Immature natural killer cell (primary cell): ENCODE data around the gene KAT8. TPM values are rescaled to one million over a fixed set of nuclear protein-coding genes. Genes with fewer than 3 reads are reported as not detected.

Experiments used
- DNase-seq, 3 donors: peaks; one replicate each; pipeline ENCODE4 v3.0.0; 2022; ENCODE audit warnings: mixed read lengths in 1 of 3
- H3K27ac Mint-ChIP-seq, 6 donors: one replicate each; pipeline ENCODE4 v1.8.0; 2020; ENCODE audit warnings: mixed read lengths in 6 of 6, mild to moderate bottlenecking in 5 of 6, inconsistent platforms in 4 of 6, moderate library complexity in 3 of 6
- H3K27me3 Mint-ChIP-seq, 3 donors: one replicate each; pipeline ENCODE4 v1.8.0; 2020 to 2021; ENCODE audit warnings: low read depth in 3 of 3, mild to moderate bottlenecking in 3 of 3, mixed read lengths in 3 of 3, moderate library complexity in 3 of 3, inconsistent platforms in 1 of 3
- H3K36me3 Mint-ChIP-seq, 3 donors: one replicate each; pipeline ENCODE4 v1.8.0; 2020; ENCODE audit warnings: mixed read lengths in 3 of 3, inconsistent platforms in 2 of 3, mild to moderate bottlenecking in 2 of 3
- H3K4me1 Mint-ChIP-seq, 2 donors: one replicate each; pipeline ENCODE4 v1.8.0; 2020; ENCODE audit warnings: inconsistent platforms in 2 of 2, mild to moderate bottlenecking in 2 of 2, mixed read lengths in 2 of 2, moderate library complexity in 1 of 2
- H3K4me3 Mint-ChIP-seq, 5 donors: one replicate each; pipeline ENCODE4 v1.8.0; 2020; ENCODE audit warnings: mild to moderate bottlenecking in 5 of 5, mixed read lengths in 5 of 5, inconsistent platforms in 3 of 5, moderate library complexity in 3 of 5
- H3K9me3 Mint-ChIP-seq, 6 donors: one replicate each; pipeline ENCODE4 v1.8.0; 2020; ENCODE audit warnings: mild to moderate bottlenecking in 6 of 6, mixed read lengths in 6 of 6, inconsistent platforms in 4 of 6, moderate library complexity in 3 of 6
- polyA plus RNA-seq, 3 donors: library from polyadenylated mRNA; unstranded; fragments of 300-500 nt; fragmentation: Illumina TruSeq; gene quantifications; one replicate each; pipeline ENCODE4 v1.2.3, GENCODE V29; 2021

The KAT8 gene
- polyA plus RNA-seq, 3 donors from 2014 or later, result 29.4 to 53.9 (median 32.6) TPM

DNA sequence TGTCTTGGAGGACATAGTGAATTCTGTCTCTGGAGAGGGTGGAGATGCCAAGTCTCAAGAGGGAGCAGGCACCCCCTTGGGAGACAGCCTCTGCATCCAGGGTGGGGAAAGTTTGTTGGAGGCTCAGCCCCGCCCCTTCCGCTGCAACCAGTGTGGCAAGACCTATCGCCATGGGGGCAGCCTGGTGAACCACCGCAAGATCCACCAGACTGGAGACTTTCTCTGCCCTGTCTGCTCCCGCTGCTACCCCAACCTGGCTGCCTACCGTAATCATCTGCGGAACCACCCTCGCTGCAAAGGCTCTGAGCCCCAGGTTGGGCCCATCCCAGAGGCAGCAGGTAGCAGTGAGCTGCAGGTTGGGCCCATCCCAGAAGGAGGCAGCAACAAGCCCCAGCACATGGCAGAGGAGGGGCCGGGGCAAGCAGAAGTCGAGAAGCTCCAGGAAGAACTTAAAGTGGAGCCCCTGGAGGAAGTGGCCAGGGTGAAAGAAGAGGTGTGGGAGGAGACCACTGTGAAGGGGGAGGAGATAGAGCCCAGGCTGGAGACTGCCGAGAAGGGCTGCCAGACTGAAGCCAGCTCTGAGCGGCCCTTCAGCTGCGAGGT, 38.0 kb upstream of the KAT8 start:
- H3K27me3 Mint-ChIP-seq, result peaks cover 3 to 5% (median 3%) of the 10 kb centered on the region in 3 donors
- peaks cover 0 to 10% (median 4%) of the 10 kb centered on the region in 3 donors for H3K36me3 Mint-ChIP-seq
- no peaks in the 10 kb centered on the region for H3K9me3 Mint-ChIP-seq
- peak overlapping the region in 3 of 6 donors; percentile 34 to 73 (median 49) for H3K27ac Mint-ChIP-seq
- DNase-seq, result peak in 2 of 3 donors; percentile 21 to 33
- H3K4me3 Mint-ChIP-seq, result peak overlapping the region in 2 of 5 donors; percentile 33 to 51
- H3K4me1 Mint-ChIP-seq, result peaks cover 36 to 41% of the 10 kb centered on the region in 2 donors

DNA sequence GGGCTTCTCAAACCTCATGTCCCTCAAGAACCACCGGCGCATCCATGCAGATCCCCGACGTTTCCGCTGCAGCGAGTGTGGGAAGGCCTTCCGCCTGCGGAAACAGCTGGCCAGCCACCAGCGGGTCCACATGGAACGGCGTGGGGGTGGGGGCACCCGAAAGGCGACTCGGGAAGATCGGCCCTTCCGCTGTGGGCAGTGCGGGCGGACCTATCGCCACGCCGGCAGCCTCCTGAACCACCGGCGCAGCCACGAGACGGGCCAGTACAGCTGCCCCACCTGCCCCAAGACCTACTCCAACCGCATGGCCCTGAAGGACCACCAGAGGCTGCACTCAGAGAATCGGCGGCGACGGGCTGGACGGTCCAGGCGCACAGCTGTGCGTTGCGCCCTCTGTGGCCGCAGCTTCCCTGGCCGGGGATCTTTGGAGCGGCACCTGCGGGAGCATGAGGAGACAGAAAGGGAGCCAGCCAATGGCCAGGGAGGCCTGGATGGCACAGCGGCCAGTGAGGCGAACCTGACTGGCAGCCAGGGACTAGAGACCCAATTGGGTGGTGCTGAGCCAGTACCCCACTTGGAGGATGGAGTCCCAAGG, 37.3 kb upstream of the KAT8 start:
- Mint-ChIP-seq H3K36me3 (peaks cover 0 to 7% (median 4%) of the 10 kb centered on the region in 3 donors), H3K9me3 (no peaks in the 10 kb centered on the region), H3K4me1 (peaks cover 29 to 34% of the 10 kb centered on the region in 2 donors), H3K27ac (no peak overlapping the region), H3K27me3 (peaks cover 0 to 3% (median 2%) of the 10 kb centered on the region in 3 donors), H3K4me3 (no peak overlapping the region)
- DNase-seq, result no peak

GRCh38 chr16:31080756-31081419, 36.6 kb upstream of the KAT8 start:
- no peak for DNase-seq
- Mint-ChIP-seq H3K27me3 (peaks cover 0 to 3% (median 2%) of the 10 kb centered on the region in 3 donors), H3K4me1 (peaks cover 23 to 28% of the 10 kb centered on the region in 2 donors), H3K27ac (peak overlapping the region in 3 of 6 donors; percentile 45 to 68 (median 53)), H3K36me3 (peaks cover 0 to 11% (median 8%) of the 10 kb centered on the region in 3 donors), H3K4me3 (no peak overlapping the region), H3K9me3 (no peaks in the 10 kb centered on the region)

DNA sequence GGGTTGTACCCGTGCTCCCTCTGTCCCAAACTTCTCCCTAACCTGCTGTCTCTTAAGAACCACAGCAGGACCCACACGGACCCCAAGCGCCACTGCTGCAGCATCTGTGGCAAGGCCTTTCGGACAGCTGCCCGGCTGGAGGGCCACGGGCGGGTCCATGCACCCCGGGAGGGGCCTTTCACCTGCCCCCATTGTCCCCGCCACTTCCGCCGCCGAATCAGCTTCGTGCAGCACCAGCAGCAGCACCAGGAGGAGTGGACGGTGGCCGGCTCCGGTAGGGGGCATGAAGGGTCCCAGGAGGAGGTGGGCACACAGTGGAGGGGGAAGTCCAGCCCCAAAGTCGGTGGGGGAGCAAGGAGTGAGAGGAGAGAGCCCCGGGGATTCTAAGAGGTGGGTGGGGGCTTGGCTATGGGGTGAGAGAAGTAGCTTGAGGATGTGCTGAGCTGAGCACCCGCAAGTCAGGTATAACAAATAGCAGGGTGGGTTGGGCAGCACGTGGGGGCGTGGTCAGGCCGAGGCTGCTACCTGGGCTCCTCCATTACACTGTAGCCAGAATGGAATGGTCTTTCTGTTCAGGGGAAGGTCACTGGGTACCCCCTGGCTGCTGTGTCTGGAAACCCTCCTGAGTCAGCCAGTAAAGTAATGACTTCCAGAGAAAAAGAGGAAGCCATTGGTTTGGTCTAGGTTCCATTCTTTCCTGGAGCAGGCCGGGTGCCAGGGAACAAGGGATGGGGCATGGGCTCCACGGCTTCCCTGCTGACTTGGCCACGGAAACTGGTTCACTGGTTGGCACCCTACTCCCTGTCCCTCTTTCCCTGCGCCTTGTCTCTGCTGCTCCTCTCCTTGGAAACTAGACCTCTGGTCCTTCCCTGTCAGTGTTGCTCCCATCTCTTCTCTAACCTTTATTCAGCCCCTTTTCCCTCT, 35.8 kb upstream of the KAT8 start:
- DNase-seq, result no peak
- peak overlapping the region in 1 of 5 donors; percentile 19 for H3K4me3 Mint-ChIP-seq
- H3K27me3 Mint-ChIP-seq, result peaks cover 0 to 3% (median 2%) of the 10 kb centered on the region in 3 donors
- H3K27ac Mint-ChIP-seq, result peak overlapping the region in 4 of 6 donors; percentile 63 to 81 (median 67)
- no peaks in the 10 kb centered on the region for H3K9me3 Mint-ChIP-seq
- peaks cover 0 to 11% (median 8%) of the 10 kb centered on the region in 3 donors for H3K36me3 Mint-ChIP-seq
- H3K4me1 Mint-ChIP-seq, result peaks cover 18 to 22% of the 10 kb centered on the region in 2 donors

GRCh38 chr16:31082368-31083045, 35.0 kb upstream of the KAT8 start:
- Mint-ChIP-seq H3K9me3 (no peaks in the 10 kb centered on the region), H3K36me3 (peaks cover 0 to 11% (median 8%) of the 10 kb centered on the region in 3 donors), H3K27ac (peak overlapping the region in 4 of 6 donors; percentile 63 to 81 (median 67)), H3K27me3 (peaks cover 0 to 3% (median 2%) of the 10 kb centered on the region in 3 donors), H3K4me3 (peak overlapping the region in 1 of 5 donors; percentile 19), H3K4me1 (peaks cover 18 to 22% of the 10 kb centered on the region in 2 donors)
- DNase-seq, result no peak

DNA sequence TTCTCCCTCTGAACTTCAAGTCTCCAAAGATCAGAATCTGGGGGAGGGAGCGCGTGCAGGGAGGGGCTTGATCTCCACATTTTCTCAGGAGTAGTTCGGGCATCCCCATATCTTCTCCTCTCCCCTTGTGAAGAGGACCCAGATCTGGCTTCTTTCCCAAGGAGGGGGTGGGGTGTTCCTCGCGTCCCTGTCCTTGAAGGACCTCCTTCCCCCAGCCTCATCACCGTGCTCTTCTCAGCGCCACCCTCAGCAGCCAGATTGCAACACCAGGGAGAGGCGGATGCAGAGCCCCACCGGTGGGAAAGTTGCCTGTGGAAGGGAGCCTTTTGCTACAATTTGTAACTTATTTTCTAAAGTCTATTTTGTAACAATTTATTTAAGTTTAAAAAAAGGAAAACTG, 34.4 kb upstream of the KAT8 start:
- no peak overlapping the region for H3K4me3 Mint-ChIP-seq
- H3K27ac Mint-ChIP-seq, result no peak overlapping the region
- H3K27me3 Mint-ChIP-seq, result peaks cover 0 to 3% (median 2%) of the 10 kb centered on the region in 3 donors
- H3K9me3 Mint-ChIP-seq, result no peaks in the 10 kb centered on the region
- H3K4me1 Mint-ChIP-seq, result peaks cover 13 to 22% of the 10 kb centered on the region in 2 donors
- peaks cover 0 to 7% (median 5%) of the 10 kb centered on the region in 3 donors for H3K36me3 Mint-ChIP-seq
- no peak for DNase-seq

DNA sequence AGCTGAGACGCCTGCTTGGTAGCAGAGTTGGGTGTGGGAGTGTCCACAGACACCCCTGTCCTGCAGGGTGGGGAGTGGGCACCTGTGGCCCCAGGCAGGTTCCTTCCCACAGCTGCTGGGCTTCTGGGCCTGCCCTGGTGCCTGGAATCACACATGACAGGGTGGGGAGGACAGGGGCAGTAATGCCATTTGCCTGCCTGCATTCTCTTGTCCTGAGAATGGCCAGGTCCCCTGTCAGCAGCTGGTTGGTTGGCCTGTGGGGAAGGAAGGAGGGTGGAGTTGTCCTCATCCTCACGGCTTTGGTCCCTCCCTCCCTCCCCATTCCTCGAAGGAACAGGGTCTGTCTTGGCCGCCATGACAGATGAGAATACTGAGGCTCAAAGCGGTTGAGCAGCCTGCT, 33.9 kb upstream of the KAT8 start:
- Mint-ChIP-seq H3K4me3 (no peak overlapping the region), H3K27ac (peak overlapping the region in 1 of 6 donors; percentile 22)

DNA sequence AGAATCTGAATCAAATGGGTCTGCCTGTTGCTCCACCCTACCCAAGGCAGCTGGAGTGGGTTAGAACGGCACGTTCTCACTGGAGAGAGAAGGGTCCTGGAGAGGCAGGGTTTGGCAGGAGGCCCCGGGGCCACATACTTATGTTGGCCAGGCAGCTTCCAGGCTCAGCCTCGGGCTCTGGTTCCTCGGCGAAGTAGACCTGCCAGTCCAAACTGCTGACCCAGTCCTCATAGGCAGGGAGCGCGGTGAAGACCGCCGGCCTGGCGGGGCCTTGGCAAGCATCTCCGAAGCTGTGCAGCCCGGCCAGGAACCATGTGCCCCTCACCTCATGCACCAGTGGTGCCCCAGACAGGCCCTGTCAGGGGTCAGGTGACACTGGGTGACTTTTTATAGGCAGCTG, 33.5 kb upstream of the KAT8 start:
- H3K36me3 Mint-ChIP-seq, result peaks cover 0 to 6% (median 4%) of the 10 kb centered on the region in 3 donors
- peaks cover 13 to 20% of the 10 kb centered on the region in 2 donors for H3K4me1 Mint-ChIP-seq
- no peak overlapping the region for H3K4me3 Mint-ChIP-seq
- peaks cover 0 to under 1% (median 0%) of the 10 kb centered on the region in 3 donors for H3K27me3 Mint-ChIP-seq
- no peak for DNase-seq
- H3K27ac Mint-ChIP-seq, result no peak overlapping the region
- no peaks in the 10 kb centered on the region for H3K9me3 Mint-ChIP-seq

More for the DNA sequence above, 33.9 kb upstream of the KAT8 start:
- Mint-ChIP-seq H3K9me3 (no peaks in the 10 kb centered on the region), H3K36me3 (peaks cover 0 to 6% (median 4%) of the 10 kb centered on the region in 3 donors), H3K27me3 (peaks cover 0 to 3% (median 2%) of the 10 kb centered on the region in 3 donors), H3K4me1 (peaks cover 13 to 22% of the 10 kb centered on the region in 2 donors)
- no peak for DNase-seq

DNA sequence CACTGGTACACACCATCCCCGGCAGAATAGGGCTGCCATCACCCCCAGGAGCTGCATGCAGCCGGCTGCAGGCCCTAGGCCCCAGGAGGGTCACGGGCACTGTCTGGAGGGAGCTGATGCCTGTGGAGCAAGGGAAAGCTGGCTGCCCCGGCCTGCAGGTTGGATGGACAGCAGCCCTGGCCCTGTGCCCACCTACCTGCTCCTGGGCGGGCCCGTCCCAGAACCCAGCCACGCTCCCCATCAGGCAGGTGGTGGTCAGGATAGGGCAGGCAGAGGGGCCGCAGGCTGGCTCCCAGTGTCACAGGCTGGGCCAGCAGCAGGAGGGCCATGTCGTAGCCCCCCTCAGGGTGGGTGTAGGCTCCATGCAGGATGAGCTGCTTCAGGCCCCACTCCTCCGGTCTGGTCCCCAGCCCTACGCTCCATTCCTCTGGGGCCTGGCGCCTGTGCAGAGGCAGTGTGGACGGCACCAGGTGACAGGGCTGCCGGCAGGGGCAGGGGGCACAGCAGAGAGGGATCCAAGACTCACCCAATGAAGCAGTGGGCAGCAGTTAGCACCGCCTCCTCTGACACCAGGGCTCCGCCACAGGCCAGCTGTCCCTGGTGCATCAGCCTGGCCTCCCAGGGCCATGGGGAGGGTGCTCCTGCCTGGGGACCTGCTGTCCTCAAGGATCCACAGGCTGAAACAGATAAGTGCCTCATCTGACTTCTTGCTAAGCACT, 32.7 kb upstream of the KAT8 start:
- Mint-ChIP-seq H3K36me3 (peaks cover 0 to 6% (median 4%) of the 10 kb centered on the region in 3 donors), H3K27ac (peak overlapping the region in 1 of 6 donors; percentile 55), H3K27me3 (no peaks in the 10 kb centered on the region), H3K4me3 (no peak overlapping the region), H3K4me1 (peaks cover 6 to 13% of the 10 kb centered on the region in 2 donors), H3K9me3 (no peaks in the 10 kb centered on the region)
- no peak for DNase-seq

- Mint-ChIP-seq H3K27me3 (no peaks in the 10 kb centered on the region), H3K36me3 (peaks cover 0 to 6% (median 4%) of the 10 kb centered on the region in 3 donors), H3K9me3 (no peaks in the 10 kb centered on the region), H3K4me3 (no peak overlapping the region), H3K4me1 (peaks cover 6 to 12% of the 10 kb centered on the region in 2 donors), H3K27ac (peak overlapping the region in 1 of 6 donors; percentile 55)
- DNase-seq, result no peak
Observed at GRCh38 chr16:31085411-31085810, 32.1 kb upstream of the KAT8 start.

- no peaks in the 10 kb centered on the region for H3K27me3 Mint-ChIP-seq
- no peak for DNase-seq
- H3K9me3 Mint-ChIP-seq, result no peaks in the 10 kb centered on the region
- H3K27ac Mint-ChIP-seq, result peak overlapping the region in 2 of 6 donors; percentile 7 to 50
- H3K4me3 Mint-ChIP-seq, result no peak overlapping the region
- peaks cover 3 to 6% of the 10 kb centered on the region in 2 donors for H3K4me1 Mint-ChIP-seq
- H3K36me3 Mint-ChIP-seq, result peaks cover 0 to 6% (median 4%) of the 10 kb centered on the region in 3 donors
Observed at GRCh38 chr16:31085873-31086628, 31.4 kb upstream of the KAT8 start.

DNA sequence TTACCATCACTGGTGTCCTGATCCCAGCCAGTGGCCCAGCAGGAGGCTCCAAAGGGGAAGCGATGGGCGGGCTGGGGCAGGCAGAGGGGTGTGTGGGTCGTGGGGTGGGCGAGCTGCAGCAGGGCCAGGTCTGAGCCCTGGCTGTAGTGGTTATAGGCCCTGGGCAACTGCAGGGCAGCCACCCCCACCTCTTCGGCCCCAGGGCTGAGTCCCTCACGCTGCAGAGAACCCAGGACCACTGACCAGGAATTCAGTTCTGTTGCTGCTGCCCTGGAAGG, 30.9 kb upstream of the KAT8 start:
- H3K36me3 Mint-ChIP-seq, result peaks cover 0 to 6% (median 4%) of the 10 kb centered on the region in 3 donors
- H3K9me3 Mint-ChIP-seq, result no peaks in the 10 kb centered on the region
- no peaks in the 10 kb centered on the region for H3K27me3 Mint-ChIP-seq
- H3K4me1 Mint-ChIP-seq, result peaks cover 3 to 6% of the 10 kb centered on the region in 2 donors
- H3K4me3 Mint-ChIP-seq, result no peak overlapping the region
- no peak for DNase-seq
- no peak overlapping the region for H3K27ac Mint-ChIP-seq
